ENCODE results near the gene ATP2A1. TPM values are rescaled to one million over a fixed set of nuclear protein-coding genes. Genes with fewer than 3 reads are reported as not detected.

The ATP2A1 gene
- total RNA-seq, 8 experiments from 2014 or later: 0.49 to 7.2 (median 1.8) TPM

DNA sequence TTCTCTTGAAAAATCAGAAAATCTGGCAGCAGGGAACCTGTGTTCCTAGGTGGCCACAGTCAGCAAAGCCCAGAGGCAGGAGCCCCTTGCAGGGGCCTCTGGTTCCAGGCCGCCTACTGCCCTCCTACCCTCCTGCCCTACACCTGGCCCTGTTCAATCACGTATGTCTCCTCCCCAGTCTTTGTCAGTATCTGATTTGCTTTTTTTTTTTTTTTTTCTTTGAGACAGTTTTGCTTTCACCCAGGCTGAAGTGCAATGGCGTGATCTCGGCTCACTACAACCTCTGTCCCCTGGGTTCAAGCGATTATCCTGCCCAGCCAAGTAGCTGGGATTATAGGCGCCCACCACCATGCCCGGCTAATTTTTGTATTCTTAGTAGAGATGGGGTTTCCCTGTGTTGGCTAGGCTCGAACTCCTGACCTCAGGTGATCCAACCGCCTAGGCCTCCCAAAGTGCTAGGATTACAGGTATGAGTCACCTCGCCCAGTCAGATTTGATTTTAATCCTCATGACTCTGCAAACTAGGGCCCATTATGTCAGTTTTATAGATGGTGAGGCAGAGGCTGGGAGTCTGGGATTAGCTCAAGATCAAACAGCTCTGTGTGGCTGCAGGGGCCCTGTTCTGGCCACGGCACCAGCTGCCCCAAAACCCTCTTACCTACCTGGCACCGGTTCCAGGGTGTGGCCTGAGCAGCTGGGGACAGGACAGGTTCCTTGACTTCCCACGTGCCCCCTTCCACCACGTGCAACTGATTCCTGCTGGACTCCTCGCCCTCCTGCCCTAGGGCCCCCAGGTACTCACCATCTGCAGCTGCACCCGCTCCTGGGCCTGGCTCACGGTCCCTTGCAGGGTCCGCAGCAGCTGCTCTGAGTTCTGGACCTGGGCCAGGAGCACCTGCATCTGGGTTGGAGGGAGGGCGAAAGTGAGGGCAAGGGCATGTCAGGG lies 32.1 kb downstream of the ATP2A1 start:
- in situ Hi-C loops (cut with MboI; ENCODE audit: low pct_unique_long_range_greater_than_20kb in 2 of 9, low sequenced_read_pairs in 9 of 9, unreplicated experiment in 9 of 9): no loop called here
- WGBS, 10 experiments: 62 to 100% (median 91%) methylated on average over 2 to 9 of the region's 19 CpGs; no CpG with 5 or more reads in 2 of the 10 experiments
- H3K4me1 ChIP-seq (replicated peaks in 1 of 2): no peaks in the 10 kb centered on the region
- H3K27ac ChIP-seq: no peak overlapping the region
- ATAC-seq (replicated peaks in 6 of 8): no peak
- H3K4me3 ChIP-seq: no peak overlapping the region

- 63 to 94% (median 85%) methylated on average over 2 to 8 of the region's 12 CpGs; no CpG with 5 or more reads in 6 of the 10 experiments for WGBS, 10 experiments
- H3K27ac ChIP-seq: no peak overlapping the region
- in situ Hi-C loops (cut with MboI; ENCODE audit: low pct_unique_long_range_greater_than_20kb in 2 of 9, low sequenced_read_pairs in 9 of 9, unreplicated experiment in 9 of 9): no loop called here
- H3K4me1 ChIP-seq (replicated peaks in 1 of 2): no peaks in the 10 kb centered on the region
- H3K4me3 ChIP-seq: no peak overlapping the region
- no peak for ATAC-seq (replicated peaks in 6 of 8)
These were observed 34.3 kb downstream of the ATP2A1 start for GRCh38 chr16:28912558-28912957.

- H3K4me1 ChIP-seq (replicated peaks in 1 of 2): no peaks in the 10 kb centered on the region
- 80 to 100% (median 92%) methylated on average over 2 to 5 of the region's 29 CpGs; no CpG with 5 or more reads in 7 of the 10 experiments for WGBS, 10 experiments
- no peak overlapping the region for H3K27ac ChIP-seq
- no peak overlapping the region for H3K4me3 ChIP-seq
- in situ Hi-C loops (cut with MboI; ENCODE audit: low pct_unique_long_range_greater_than_20kb in 2 of 9, low sequenced_read_pairs in 9 of 9, unreplicated experiment in 9 of 9): no loop called here
- no peak for ATAC-seq (replicated peaks in 6 of 8)
These were observed 35.8 kb downstream of the ATP2A1 start for GRCh38 chr16:28913946-28914724.

DNA sequence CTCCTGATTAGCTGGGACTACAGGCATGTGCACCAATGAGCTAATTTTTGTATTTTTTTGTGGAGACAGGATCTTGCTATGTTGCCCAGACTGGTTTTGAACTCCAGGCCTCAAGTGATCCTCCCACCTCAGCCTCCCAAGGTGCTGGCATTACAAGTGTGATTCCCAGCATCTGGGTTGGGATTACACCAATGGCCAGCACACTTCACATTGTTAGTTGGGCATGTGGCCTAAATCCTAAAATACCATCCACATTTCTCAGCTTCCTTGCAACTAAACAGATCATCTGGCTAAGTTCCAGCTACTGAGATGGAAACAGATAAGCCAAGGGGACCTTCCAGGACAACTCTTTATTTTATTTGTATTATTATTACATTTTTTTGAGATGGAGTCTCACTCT lies 36.9 kb downstream of the ATP2A1 start:
- Histone ChIP-seq H3K4me1 (replicated peaks in 1 of 2) (no peaks in the 10 kb centered on the region), H3K4me3 (no peak overlapping the region), H3K27ac (no peak overlapping the region)
- in situ Hi-C loops (cut with MboI; ENCODE audit: low pct_unique_long_range_greater_than_20kb in 2 of 9, low sequenced_read_pairs in 9 of 9, unreplicated experiment in 9 of 9): no loop called here
- no peak for ATAC-seq (replicated peaks in 6 of 8)

DNA sequence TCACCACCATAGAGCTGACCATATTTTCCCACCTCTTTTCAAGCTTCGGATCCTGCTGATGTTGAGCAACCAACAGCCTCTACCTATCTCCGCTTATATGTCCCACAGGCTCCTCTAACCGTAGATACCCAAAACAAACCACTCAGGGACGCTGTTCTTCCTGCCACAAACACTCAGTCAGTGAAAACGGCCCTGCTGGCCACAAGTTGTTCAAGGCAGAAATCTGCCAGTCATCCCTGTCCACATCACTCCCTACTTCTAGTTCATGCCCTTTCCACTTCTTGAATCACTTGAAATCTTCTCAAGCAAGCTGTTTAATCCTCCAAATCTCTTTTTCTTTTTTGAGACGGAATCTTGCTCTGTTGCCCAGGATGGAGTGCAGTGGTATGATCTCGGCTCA lies 38.8 kb downstream of the ATP2A1 start:
- no peaks in the 10 kb centered on the region for H3K4me1 ChIP-seq (replicated peaks in 1 of 2)
- 80 to 100% (median 100%) methylated on average over 1 to 6 of the region's 7 CpGs; no CpG with 5 or more reads in 1 of the 10 experiments for WGBS, 10 experiments
- H3K4me3 ChIP-seq: no peak overlapping the region
- H3K27ac ChIP-seq: no peak overlapping the region
- no peak for ATAC-seq (replicated peaks in 6 of 8)
- in situ Hi-C loops (cut with MboI; ENCODE audit: low pct_unique_long_range_greater_than_20kb in 2 of 9, low sequenced_read_pairs in 9 of 9, unreplicated experiment in 9 of 9): no loop called here

DNA sequence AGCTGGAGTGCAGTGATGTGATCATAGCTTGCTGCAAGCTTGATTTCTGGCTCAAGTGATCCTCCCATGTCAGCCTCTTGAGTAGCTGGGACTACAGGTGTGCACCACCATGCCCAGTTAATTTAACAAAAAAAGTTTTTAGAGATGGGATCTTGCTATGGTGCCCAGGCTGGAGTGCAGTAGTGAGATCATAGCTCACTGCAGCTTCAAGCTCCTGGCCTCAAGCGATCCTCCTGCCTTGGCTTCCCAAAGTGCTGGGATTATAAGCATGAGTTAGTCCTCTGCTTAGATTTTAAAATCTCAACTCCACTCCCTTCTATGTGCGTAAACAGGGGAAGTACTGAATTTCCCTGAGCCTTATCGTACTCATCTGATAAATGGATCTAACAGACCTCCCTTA lies 40.4 kb downstream of the ATP2A1 start:
- ATAC-seq (replicated peaks in 6 of 8): no peak
- in situ Hi-C loops (cut with MboI; ENCODE audit: low pct_unique_long_range_greater_than_20kb in 2 of 9, low sequenced_read_pairs in 9 of 9, unreplicated experiment in 9 of 9): no loop called here
- Histone ChIP-seq H3K4me1 (replicated peaks in 1 of 2) (no peaks in the 10 kb centered on the region), H3K4me3 (no peak overlapping the region), H3K27ac (no peak overlapping the region)
- WGBS, 10 experiments: 80 to 100% (median 100%) methylated on average over 1 to 2 of the region's 3 CpGs; no CpG with 5 or more reads in 3 of the 10 experiments

- in situ Hi-C loops (cut with MboI; ENCODE audit: low pct_unique_long_range_greater_than_20kb in 2 of 9, low sequenced_read_pairs in 9 of 9, unreplicated experiment in 9 of 9): loop anchor here in 1 of 9 experiments (10.0 kb wide), 1 partner anchor 58 kb away; the partner anchor contains the start of gene SH2B1
- 96 to 100% (median 100%) methylated on average over 1 to 3 of the region's 3 CpGs; no CpG with 5 or more reads in 4 of the 10 experiments for WGBS, 10 experiments
These were observed 44.9 kb downstream of the ATP2A1 start for GRCh38 chr16:28923231-28923587.

GRCh38 chr16:28923652-28924398 lies 45.5 kb downstream of the ATP2A1 start:
- no peak overlapping the region for H3K27ac ChIP-seq
- ATAC-seq (replicated peaks in 6 of 8): peak in 1 of 8 experiments; percentile 9
- WGBS, 10 experiments: 45 to 100% (median 73%) methylated on average over 1 to 4 of the region's 13 CpGs; no CpG with 5 or more reads in 2 of the 10 experiments
- peaks cover 5 to 7% of the 10 kb centered on the region in 2 donors for H3K4me1 ChIP-seq (replicated peaks in 1 of 2)
- in situ Hi-C loops (cut with MboI; ENCODE audit: low pct_unique_long_range_greater_than_20kb in 2 of 9, low sequenced_read_pairs in 9 of 9, unreplicated experiment in 9 of 9): loop anchor here in 1 of 9 experiments (10.0 kb wide), 1 partner anchor 59 kb away; the partner anchor contains the start of gene SH2B1
- peak overlapping the region; percentile 65 to 98 (median 79) for H3K4me3 ChIP-seq

More at GRCh38 chr16:28923231-28923587, 44.9 kb downstream of the ATP2A1 start:
- Histone ChIP-seq H3K4me1 (replicated peaks in 1 of 2) (peaks cover 5 to 7% of the 10 kb centered on the region in 2 donors), H3K4me3 (no peak overlapping the region), H3K27ac (no peak overlapping the region)
- ATAC-seq (replicated peaks in 6 of 8): no peak

DNA sequence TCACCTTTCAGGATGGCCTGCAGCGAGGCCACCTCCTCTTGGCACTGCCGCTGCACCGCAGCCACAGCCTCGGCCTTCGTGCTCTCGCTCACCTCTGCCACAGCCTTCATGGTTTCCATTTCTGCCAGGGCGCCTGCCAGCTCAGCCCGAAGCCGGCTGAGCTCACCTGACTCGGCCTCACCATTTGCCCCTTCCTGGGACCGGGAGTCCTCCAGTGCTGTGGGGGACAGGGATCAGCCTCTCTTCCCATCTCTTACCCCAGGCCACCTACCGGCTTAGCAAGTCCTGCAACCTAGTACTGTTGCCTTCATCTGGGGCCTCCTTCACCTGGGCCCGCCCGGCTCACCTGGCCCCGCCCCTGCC lies 46.1 kb downstream of the ATP2A1 start:
- peak in 1 of 8 experiments; percentile 0 for ATAC-seq (replicated peaks in 6 of 8)
- H3K4me3 ChIP-seq: peak overlapping the region; percentile 65 to 98 (median 79)
- in situ Hi-C loops (cut with MboI; ENCODE audit: low pct_unique_long_range_greater_than_20kb in 2 of 9, low sequenced_read_pairs in 9 of 9, unreplicated experiment in 9 of 9): loop anchor here in 1 of 9 experiments (10.0 kb wide), 1 partner anchor 60 kb away; the partner anchor contains the start of gene SH2B1
- H3K27ac ChIP-seq: no peak overlapping the region
- H3K4me1 ChIP-seq (replicated peaks in 1 of 2): peaks cover 5 to 7% of the 10 kb centered on the region in 2 donors
- WGBS, 10 experiments: 40% methylated on average over 2 of the region's 15 CpGs; no CpG with 5 or more reads in 9 of the 10 experiments

DNA sequence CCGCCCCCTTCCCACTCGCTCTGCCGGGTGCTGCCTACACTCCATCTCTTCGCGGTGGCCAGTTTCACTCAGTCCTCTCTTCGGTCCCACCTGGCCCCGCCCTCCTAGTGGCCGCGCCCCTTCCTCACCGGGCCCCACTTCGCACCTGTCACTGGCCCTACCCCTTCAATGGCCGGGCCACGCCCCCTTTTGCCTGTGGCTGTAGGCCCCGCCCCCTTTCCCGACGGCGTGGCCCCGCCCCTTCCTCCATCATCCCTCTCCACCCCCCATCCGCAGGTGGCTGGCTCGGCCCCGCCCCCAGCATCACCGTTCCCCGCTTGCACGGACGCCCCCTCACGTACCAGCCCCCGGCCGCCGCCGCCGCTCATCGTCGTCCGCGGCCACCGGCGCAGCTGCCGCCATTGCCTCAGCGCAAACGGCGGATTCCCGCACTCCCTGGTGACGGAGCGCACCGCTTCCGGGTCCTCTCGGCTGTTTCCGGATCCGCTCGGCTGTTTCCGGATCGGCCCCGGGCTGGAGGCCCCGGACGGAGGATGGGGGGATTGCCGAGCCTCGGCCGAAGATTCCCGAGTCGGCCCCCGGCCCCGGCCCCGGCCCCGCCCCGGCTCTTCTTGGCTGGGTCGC lies 46.6 kb downstream of the ATP2A1 start, which contains the start of gene RABEP2:
RABEP2 (minus strand) TSS at position 477 of the 624 bp plus-strand sequence; CDS start at position 402, 75 bp downstream.
- Histone ChIP-seq H3K4me3 (peak within 1 kb of the TSS; percentile 65 to 98 (median 79)), H3K4me1 (replicated peaks in 1 of 2) (peaks cover 5 to 7% of the 10 kb centered on the region in 2 donors), H3K27ac (peak within 1 kb of the TSS; percentile 89 to 92)
- 0% methylated on average over 1 of the region's 66 CpGs; no CpG with 5 or more reads in 9 of the 10 experiments for WGBS, 10 experiments
- in situ Hi-C loops (cut with MboI; ENCODE audit: low pct_unique_long_range_greater_than_20kb in 2 of 9, low sequenced_read_pairs in 9 of 9, unreplicated experiment in 9 of 9): loop anchor here in 1 of 9 experiments (10.0 kb wide), 1 partner anchor 60 kb away; the partner anchor contains the start of gene SH2B1
- peak; percentile 83 to 96 (median 90) for ATAC-seq (replicated peaks in 6 of 8)

- WGBS, 10 experiments: 0 to 20% (median 5%) methylated on average over 1 to 13 of the region's 48 CpGs; no CpG with 5 or more reads in 1 of the 10 experiments
- peak; percentile 63 to 84 (median 72) for ATAC-seq (replicated peaks in 6 of 8)
- in situ Hi-C loops (cut with MboI; ENCODE audit: low pct_unique_long_range_greater_than_20kb in 2 of 9, low sequenced_read_pairs in 9 of 9, unreplicated experiment in 9 of 9): loop anchor here in 1 of 9 experiments (10.0 kb wide), 1 partner anchor 61 kb away; the partner anchor contains the start of gene SH2B1
- Histone ChIP-seq H3K4me3 (peak overlapping the region; percentile 65 to 98 (median 79)), H3K27ac (peak overlapping the region; percentile 89 to 92), H3K4me1 (replicated peaks in 1 of 2) (peaks cover 5 to 7% of the 10 kb centered on the region in 2 donors)
These were observed 47.3 kb downstream of the ATP2A1 start for GRCh38 chr16:28925386-28926228.

Measured in motor neuron (in vitro differentiated cells).